IMR-90 (cell line): Measurements from ENCODE around the gene ZNF138. TPM values are rescaled to one million over a fixed set of nuclear protein-coding genes. Genes with fewer than 3 reads are reported as not detected.

ENCODE experiments used
- ATAC-seq: fragments of 200-7000 bp; cut with Tn5 transposase; 2 replicates; pipeline ENCODE4 v1.9.1; 2020; ENCODE audit warnings: low read depth, mild to moderate bottlenecking, moderate library complexity
- BruUV-seq: library from RNA; stranded (reverse); fragments of 400-500 nt; replicated peaks from 2 replicates; lab custom pipeline; 2021; lab: Mats Ljungman, UMichigan
- CTCF ChIA-PET: fragments of 300-600 bp; formaldehyde crosslinking; extraction: SDS; loops from one replicate; lab custom pipeline; 2021; ENCODE audit warnings: antibody characterized with exemption; lab: Yijun Ruan, JAX
- POLR2A ChIA-PET: fragments of 300-600 bp; sonication (Branson Sonifier 250); formaldehyde crosslinking; loops from one replicate; lab custom pipeline; 2022; ENCODE audit warnings: antibody characterized with exemption; ENCODE audit not compliant: unreplicated experiment; lab: Charles Lee
- DNase-seq: peaks from one replicate; pipeline ENCODE4 v3.0.0; 2013
- H2AFZ ChIP-seq: replicated peaks from 2 replicates; pipeline ENCODE3; 2013; ENCODE audit warnings: low read length, mild to moderate bottlenecking; ENCODE audit not compliant: poor library complexity
- H2AK5ac ChIP-seq: 2 replicates; pipeline ENCODE4 v1.6.1; 2013; ENCODE audit warnings: low read depth, low read length, inconsistent platforms
- H2AK9ac ChIP-seq: replicated peaks from 2 replicates; pipeline ENCODE3; 2013; ENCODE audit warnings: mild to moderate bottlenecking, low read depth, low read length, moderate library complexity; ENCODE audit not compliant: poor library complexity
- H2BK120ac ChIP-seq: 2 replicates; pipeline ENCODE4 v1.6.1; 2013; ENCODE audit warnings: low read depth, low read length, inconsistent platforms
- H2BK15ac ChIP-seq: 3 replicates; pipeline ENCODE4 v1.6.1; 2013; ENCODE audit warnings: low read depth, low read length, inconsistent platforms
- H2BK20ac ChIP-seq: 2 replicates; pipeline ENCODE4 v1.6.1; 2013; ENCODE audit warnings: low read depth, mild to moderate bottlenecking, inconsistent platforms, low read length, moderate library complexity
- H2BK5ac ChIP-seq: 2 replicates; pipeline ENCODE4 v1.6.1; 2013; ENCODE audit warnings: mild to moderate bottlenecking, low read depth, low read length, inconsistent platforms; ENCODE audit not compliant: poor library complexity, severe bottlenecking
- H3K14ac ChIP-seq: replicated peaks from 2 replicates; pipeline ENCODE4 v1.6.1; 2013; ENCODE audit warnings: low read depth, low read length, inconsistent platforms
- H3K18ac ChIP-seq: 2 replicates; pipeline ENCODE4 v1.6.1; 2013; ENCODE audit warnings: low read depth, low read length, control low read depth
- H3K23ac ChIP-seq: 2 replicates; pipeline ENCODE4 v1.6.1; 2013; ENCODE audit warnings: low read depth, low read length, inconsistent platforms
- H3K27ac ChIP-seq: 2 replicates; pipeline ENCODE4 v1.5.1; 2013; ENCODE audit warnings: mild to moderate bottlenecking, control low read depth, low read length; ENCODE audit not compliant: insufficient read depth
- H3K27me3 ChIP-seq: 2 replicates; pipeline ENCODE4 v1.6.1; 2013; ENCODE audit warnings: low read length; ENCODE audit not compliant: control insufficient read depth, insufficient read depth
- H3K36me3 ChIP-seq: 2 replicates; pipeline ENCODE4 v1.6.1; 2013; ENCODE audit warnings: low read length, mixed read lengths; ENCODE audit not compliant: control insufficient read depth, insufficient read depth
- H3K4ac ChIP-seq: 2 replicates; pipeline ENCODE4 v1.6.1; 2013; ENCODE audit warnings: low read depth, low read length, inconsistent platforms
- H3K4me1 ChIP-seq: 2 replicates; pipeline ENCODE4 v1.6.1; 2013; ENCODE audit warnings: low read length, mixed read lengths; ENCODE audit not compliant: control insufficient read depth, insufficient read depth
- H3K4me2 ChIP-seq: 2 replicates; pipeline ENCODE4 v1.6.1; 2013; ENCODE audit warnings: low read depth, mild to moderate bottlenecking, control low read depth, low read length, moderate library complexity
- H3K4me3 ChIP-seq: 2 replicates; pipeline ENCODE4 v1.5.1; 2013; ENCODE audit warnings: low read depth, mild to moderate bottlenecking, control low read depth, low read length, moderate library complexity; ENCODE audit not compliant: insufficient read depth
- H3K56ac ChIP-seq: 2 replicates; pipeline ENCODE4 v1.6.1; 2013; ENCODE audit warnings: low read length, inconsistent platforms; ENCODE audit not compliant: insufficient read depth; ENCODE audit errors: extremely low read depth
- H3K79me1 ChIP-seq, 2 experiments: 2 replicates each; pipeline ENCODE4 v1.6.1; 2013; ENCODE audit warnings: low read length in 2 of 2, inconsistent platforms in 1 of 2, low read depth in 1 of 2
- H3K9ac ChIP-seq: 2 replicates; pipeline ENCODE4 v1.6.1; 2013; ENCODE audit warnings: low read depth, low read length, control low read depth
- H3K9me1 ChIP-seq: 2 replicates; pipeline ENCODE4 v1.6.1; 2013; ENCODE audit warnings: low read length, inconsistent platforms; ENCODE audit not compliant: insufficient read depth
- H3K9me3 ChIP-seq: 2 replicates; pipeline ENCODE4 v1.6.1; 2013; ENCODE audit warnings: low read length; ENCODE audit not compliant: control insufficient read depth, insufficient read depth
- H4K20me1 ChIP-seq: 2 replicates; pipeline ENCODE4 v1.6.1; 2013; ENCODE audit warnings: low read length, inconsistent platforms; ENCODE audit not compliant: insufficient read depth
- H4K5ac ChIP-seq: 2 replicates; pipeline ENCODE4 v1.6.1; 2013; ENCODE audit warnings: mild to moderate bottlenecking, low read depth, low read length, control low read depth
- H4K8ac ChIP-seq, 2 experiments: 2 replicates each; pipeline ENCODE4 v1.6.1; 2013; ENCODE audit warnings: low read depth in 2 of 2, low read length in 2 of 2, control low read depth in 1 of 2, inconsistent platforms in 1 of 2
- H4K91ac ChIP-seq: 2 replicates; pipeline ENCODE4 v1.6.1; 2013; ENCODE audit warnings: low read depth, low read length, inconsistent platforms; ENCODE audit not compliant: insufficient read depth
- ELK1 ChIP-seq: fragments of 150-350 bp; IDR thresholded peaks from 2 replicates; pipeline ENCODE4 v1.6.1; 2016; ENCODE audit warnings: low read depth, mild to moderate bottlenecking, low read length, moderate library complexity, borderline replicate concordance
- MAFK ChIP-seq: IDR thresholded peaks from 2 replicates; pipeline ENCODE4 v1.6.1; 2012; ENCODE audit warnings: low read depth, low read length, improper control_type of control experiment
- RFX5 ChIP-seq: IDR thresholded peaks from 2 replicates; pipeline ENCODE4 v1.8.0; 2012; ENCODE audit warnings: low read depth, mild to moderate bottlenecking, low read length, moderate library complexity
- WGBS, 2 experiments: methylation state at CpG; one replicate each; pipeline versions ENCODE4 v1.1.5 to v1.1.7; 2013; ENCODE audit warnings: missing lambda C conversion rate in 2 of 2; ENCODE audit not compliant: insufficient read length in 1 of 2; ENCODE audit errors: extremely low coverage in 2 of 2; 5-methylcytosine and 5-hydroxymethylcytosine counted together
- dilution Hi-C: fragments of 300-500 bp; cut with HindIII; formaldehyde crosslinking; loops from one replicate; pipeline ENCODE4 v1.14.3; 2018; ENCODE audit warnings: low sequenced_read_pairs; ENCODE audit not compliant: unreplicated experiment
- in situ Hi-C: fragments of 300-500 bp; cut with MboI; formaldehyde crosslinking; loops from 3 replicates; pipeline ENCODE4 v1.14.3; 2019; ENCODE audit warnings: low sequenced_read_pairs, inconsistent platforms, mixed read lengths
- intact Hi-C: fragments of 100-400 bp; cut with micrococcal nuclease; formaldehyde crosslinking; loops from 2 replicates; pipeline ENCODE4 v1.10.0; 2022
- polyA plus RNA-seq, 3 experiments: library from polyadenylated mRNA; depleted of rRNA; stranded (reverse); fragments of >200 nt; gene quantifications; 2 replicates each; pipeline ENCODE4 v1.2.3, GENCODE V29; 2012; ENCODE audit warnings: low replicate concordance in 1 of 3
- total RNA-seq: library from RNA; depleted of rRNA; stranded (reverse); fragments of >200 nt; gene quantifications from 2 replicates; pipeline ENCODE4 v1.2.3, GENCODE V29; 2012

ZNF138 gene
- total and polyA plus RNA-seq, 2 of the 4 experiments (the other 2 are of a cell fraction): 3.2 to 3.6 TPM

DNA sequence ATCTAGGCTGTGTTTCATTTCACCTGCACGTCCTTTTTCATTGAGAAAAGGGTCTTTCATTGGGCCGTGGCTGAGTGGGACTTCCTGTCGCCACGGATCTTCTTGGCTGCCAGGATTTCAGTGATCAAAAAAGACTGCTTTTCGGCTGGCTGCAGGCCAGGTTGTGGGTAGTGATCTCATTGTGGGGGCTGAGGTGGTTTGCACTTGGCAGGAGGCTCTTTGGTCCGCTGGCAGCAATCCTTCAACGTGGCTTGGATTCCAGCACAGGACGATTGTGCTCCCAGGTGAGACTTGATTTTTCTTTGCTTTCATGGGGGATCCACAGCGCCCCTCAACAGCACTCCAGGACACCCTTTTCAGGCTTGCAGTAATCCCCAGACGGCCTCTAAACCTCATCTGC is 79.9 kb downstream of the ZNF138 start:
- DNase-seq: no peak

More for the DNA sequence above, 79.9 kb downstream of the ZNF138 start:
- no peak overlapping the region for H2BK20ac ChIP-seq
- in situ Hi-C loops: no loop called here
- H3K9me1 ChIP-seq: no peaks in the 10 kb centered on the region
- H2BK5ac ChIP-seq: no peak overlapping the region
- H3K9ac ChIP-seq: no peak overlapping the region
- H3K4me1 ChIP-seq: no peaks in the 10 kb centered on the region
- no peak overlapping the region for H3K27ac ChIP-seq
- no TSS peak for BruUV-seq
- H2AK5ac ChIP-seq: no peak overlapping the region
- H4K8ac ChIP-seq: no peak overlapping the region
- no peak overlapping the region for H3K18ac ChIP-seq
- H4K5ac ChIP-seq: no peak overlapping the region
- no peak overlapping the region for H4K91ac ChIP-seq
- H2AFZ ChIP-seq: no peak overlapping the region
- H3K4me3 ChIP-seq: no peak overlapping the region
- no peak overlapping the region for H3K56ac ChIP-seq
- H3K4ac ChIP-seq: no peak overlapping the region
- H3K4me2 ChIP-seq: no peak overlapping the region
- no peak for ATAC-seq
- H2BK15ac ChIP-seq: no peak overlapping the region
- H3K27me3 ChIP-seq: no peaks in the 10 kb centered on the region
- no peak overlapping the region for H3K14ac ChIP-seq
- dilution Hi-C loops: no loop called here
- H3K79me1 ChIP-seq: no peaks in the 10 kb centered on the region
- no peak overlapping the region for H3K23ac ChIP-seq
- no peak for TF ChIP-seq ELK1
- TF ChIP-seq RFX5: no peak
- no peak for TF ChIP-seq MAFK
- no peaks in the 10 kb centered on the region for H3K36me3 ChIP-seq
- POLR2A ChIA-PET: no interaction called here
- H2BK120ac ChIP-seq: no peak overlapping the region
- H4K20me1 ChIP-seq: no peaks in the 10 kb centered on the region
- CTCF ChIA-PET: no interaction called here
- intact Hi-C loops: no loop called here
- 68% methylated on average over 4 of the region's 10 CpGs; no CpG with 5 or more reads in 1 of the 2 experiments for WGBS, 2 experiments
- no peak overlapping the region for H2AK9ac ChIP-seq
- H3K9me3 ChIP-seq: peaks cover 13% of the 10 kb centered on the region; the same call in 1 of the 2 replicates
